Hematopoietic multipotent progenitor cell treated with erythropoietin and hydrocortisone succinate and interleukin-3 and kit ligand, for 15 days (in vitro differentiated cells): ENCODE measurements around the gene SIRPA.

Source experiments
- DNase-seq: peaks from one replicate; pipeline ENCODE4 v3.0.0-alpha.2; 2015; ENCODE audit warnings: low spot score

SIRPA gene

GRCh38 chr20:1870792-1871550 lies 24.2 kb upstream of the SIRPA start:
- DNase-seq = no peak

DNA sequence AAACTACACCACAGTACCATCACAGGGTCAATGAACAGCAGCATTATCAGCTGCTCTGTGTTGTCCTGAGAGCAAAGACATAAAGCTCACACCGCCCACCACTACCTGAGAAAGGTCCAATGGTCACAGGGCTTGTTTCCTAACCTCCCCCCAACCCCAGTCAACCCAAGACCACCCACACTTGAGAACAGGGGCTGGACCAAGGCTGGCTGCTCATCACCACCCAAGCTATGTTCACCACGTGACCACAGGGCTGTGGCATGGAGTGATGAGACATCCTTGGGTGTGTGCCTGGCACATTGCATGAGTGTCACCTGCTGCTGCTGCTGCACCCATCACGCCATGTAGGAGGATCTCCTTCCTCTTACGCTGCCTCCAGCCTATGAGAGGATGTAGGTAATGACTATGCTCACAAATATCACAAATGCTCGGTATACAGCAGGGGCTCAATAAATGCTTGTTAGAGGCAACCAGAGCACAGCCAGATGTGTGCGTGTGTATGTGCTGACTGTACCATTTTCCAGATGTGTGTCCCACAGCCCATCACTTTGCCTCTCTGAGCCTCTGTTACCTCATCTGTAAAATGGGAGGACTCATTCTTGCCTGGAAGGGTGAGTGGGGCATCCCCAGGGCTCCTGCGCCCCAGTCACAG lies 23.3 kb upstream of the SIRPA start:
- DNase-seq = no peak

- DNase-seq = no peak
These were observed 22.6 kb upstream of the SIRPA start for GRCh38 chr20:1872459-1873097.

DNA sequence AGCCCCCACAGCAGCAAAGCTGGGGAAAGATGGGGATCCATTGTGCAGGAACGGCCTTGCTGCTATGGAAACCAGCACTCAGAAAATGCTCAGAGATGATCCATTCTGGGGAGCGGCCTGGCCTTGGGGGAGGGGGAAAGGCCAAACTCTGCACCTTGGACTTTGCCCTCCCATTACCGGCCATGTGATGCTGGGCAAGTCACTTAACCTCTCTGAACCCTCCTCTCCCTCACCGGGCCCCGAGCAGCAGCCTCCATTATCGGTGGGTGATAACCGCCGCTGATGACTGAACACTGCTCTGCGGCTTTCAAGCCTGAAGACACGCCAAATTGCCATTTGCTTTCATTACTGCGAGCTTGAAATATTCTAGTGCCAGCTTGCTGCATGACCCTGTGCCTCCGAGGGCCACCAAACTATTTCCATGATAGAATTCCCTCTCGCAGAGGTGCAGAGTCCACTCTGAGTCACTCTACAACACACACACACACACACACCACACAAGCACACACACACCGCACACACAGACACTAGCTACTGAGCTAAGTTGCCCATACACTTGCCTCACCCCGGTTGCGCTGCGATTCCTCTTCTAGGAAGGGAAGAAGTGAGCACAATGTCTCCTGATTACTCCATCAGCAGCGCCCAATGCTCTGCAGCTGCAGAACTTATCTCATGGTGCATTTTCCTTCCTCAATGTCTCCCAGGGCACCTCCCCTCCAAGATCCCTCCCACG lies 20.6 kb upstream of the SIRPA start:
- no peak for DNase-seq

- DNase-seq = no peak
These were observed 20.0 kb upstream of the SIRPA start for GRCh38 chr20:1875183-1875554.

DNA sequence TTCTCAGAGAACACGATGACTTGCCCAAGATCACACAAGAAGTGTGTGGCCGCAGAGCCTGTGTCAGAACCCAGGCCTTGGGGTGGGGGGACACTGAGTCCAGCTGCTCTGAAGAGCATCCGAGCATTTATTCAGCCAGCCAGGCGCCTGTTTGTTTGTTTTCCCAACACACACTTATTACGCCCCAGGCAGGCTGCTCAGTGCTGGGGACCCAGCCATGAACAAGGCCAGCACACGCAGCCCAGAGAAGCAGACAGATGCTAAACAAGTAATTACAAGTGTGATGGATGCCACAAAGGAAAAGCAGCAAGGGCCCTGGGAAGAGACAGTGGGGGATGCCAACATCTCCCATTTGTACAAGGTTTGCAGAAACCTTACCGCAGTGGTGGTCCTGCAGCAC lies 19.4 kb upstream of the SIRPA start:
- no peak for DNase-seq

GRCh38 chr20:1876217-1876921 lies 18.8 kb upstream of the SIRPA start:
- no peak for DNase-seq

- no peak for DNase-seq
These were observed 18.1 kb upstream of the SIRPA start for GRCh38 chr20:1876975-1877608.

GRCh38 chr20:1877609-1878200 lies 17.5 kb upstream of the SIRPA start:
- no peak for DNase-seq

DNA sequence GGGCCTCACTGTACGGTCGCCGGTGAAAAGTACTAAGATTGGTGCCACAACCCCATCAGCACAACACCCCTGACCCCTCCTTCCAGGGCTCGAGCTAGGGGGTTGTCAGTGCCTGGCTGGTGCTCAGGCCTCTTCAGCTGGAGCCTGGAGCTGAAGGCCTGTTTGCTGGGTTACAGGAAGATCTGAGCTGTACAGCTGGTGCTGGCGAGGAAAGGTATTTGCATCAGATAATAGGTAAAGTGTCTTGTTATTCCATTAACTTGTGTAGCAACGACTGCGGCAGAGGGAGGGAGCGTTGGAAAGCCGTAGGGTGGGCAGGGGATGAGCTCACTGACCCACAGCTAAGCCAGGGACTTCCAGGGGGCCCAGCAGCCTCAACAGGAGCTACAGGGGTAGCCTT lies 15.8 kb upstream of the SIRPA start:
- no peak for DNase-seq

DNA sequence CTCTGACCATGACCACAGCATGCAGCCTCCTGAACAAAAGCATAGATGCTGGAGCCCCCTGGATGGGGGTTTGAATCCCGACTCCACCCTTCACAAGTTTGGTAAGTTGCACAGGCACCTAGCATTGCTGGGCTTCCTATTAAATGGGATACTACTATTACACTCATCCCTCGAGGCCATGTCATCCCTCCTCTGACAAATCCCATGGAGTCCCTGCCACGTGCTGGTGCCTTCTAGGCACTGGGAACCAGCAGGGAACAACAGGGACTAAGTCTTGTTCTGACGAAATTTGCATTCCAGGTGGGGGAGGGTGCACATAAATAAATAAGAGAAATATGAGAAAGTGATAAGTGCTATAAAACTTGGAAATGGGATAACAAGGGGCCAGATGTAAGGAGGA lies 15.3 kb upstream of the SIRPA start:
- no peak for DNase-seq

- no peak for DNase-seq
These were observed 14.5 kb upstream of the SIRPA start for GRCh38 chr20:1880529-1881239.

DNA sequence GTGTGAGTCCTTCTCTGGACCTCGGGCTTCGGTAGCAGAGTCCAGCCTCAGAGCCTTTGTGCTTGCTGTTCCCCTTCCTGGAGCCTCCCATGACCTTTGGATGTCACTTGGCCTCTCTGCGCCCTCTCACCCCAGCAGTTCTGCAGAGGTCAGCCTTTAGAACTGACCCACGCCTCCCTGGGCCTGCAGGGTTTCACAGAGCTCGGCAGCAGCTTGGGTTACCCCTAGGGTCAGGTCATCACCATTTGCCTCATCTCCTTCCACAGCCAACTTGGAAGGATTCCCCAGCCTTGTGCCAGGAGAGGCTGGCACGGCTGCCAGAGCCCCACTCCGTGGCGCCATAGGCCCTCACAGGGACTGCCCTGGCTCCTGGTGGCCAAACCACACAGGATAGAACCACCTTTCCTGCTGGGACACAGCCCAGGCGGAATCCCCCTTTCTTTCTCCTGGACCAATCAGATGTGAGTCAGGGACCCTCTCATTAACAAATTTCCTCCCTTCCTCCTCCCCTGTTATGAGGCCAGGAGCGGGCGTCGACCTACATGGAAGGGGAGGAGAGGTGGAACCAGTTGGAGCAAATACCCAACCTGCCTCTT lies 13.9 kb upstream of the SIRPA start:
- no peak for DNase-seq

DNA sequence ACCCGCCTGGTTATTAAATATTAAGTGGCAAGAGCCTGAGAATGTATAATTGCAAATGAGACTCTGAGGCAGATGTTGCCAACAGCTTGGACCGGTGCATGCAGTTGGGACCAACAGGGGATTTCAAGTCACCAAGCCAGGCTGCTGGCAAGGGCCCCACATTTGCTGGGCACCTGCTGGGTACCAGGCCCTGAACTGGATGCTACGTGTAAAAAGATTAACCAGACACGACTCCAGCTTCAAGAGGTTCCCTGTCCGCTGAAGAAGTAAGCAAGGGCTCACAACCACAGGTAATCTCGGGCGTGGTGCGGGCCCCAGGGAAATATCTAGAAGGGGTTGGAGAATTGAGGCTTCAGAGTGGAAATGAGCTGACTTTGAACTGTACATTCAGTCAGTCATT lies 13.2 kb upstream of the SIRPA start:
- DNase-seq = no peak

GRCh38 chr20:1883986-1884385 lies 11.2 kb upstream of the SIRPA start:
- DNase-seq = no peak

DNA sequence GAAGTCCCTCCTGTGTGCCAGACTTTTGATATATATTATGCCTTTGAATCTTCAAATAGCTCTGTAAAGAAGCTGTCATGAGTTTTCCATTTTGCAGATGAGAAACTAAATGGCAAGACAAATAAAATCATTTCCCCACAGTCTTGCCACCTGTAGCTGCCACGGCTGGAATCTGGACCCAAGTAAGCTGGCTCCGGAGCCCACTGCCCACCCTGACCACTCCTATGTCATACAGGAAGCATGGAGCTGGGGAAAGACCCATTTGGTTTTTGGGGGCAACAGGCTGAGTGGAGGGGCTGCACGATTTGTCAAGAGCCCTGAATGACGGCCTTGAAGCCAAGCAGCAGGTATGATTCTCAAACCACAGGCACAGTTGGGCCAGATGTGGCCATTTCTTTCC lies 10.0 kb upstream of the SIRPA start:
- DNase-seq = no peak

DNA sequence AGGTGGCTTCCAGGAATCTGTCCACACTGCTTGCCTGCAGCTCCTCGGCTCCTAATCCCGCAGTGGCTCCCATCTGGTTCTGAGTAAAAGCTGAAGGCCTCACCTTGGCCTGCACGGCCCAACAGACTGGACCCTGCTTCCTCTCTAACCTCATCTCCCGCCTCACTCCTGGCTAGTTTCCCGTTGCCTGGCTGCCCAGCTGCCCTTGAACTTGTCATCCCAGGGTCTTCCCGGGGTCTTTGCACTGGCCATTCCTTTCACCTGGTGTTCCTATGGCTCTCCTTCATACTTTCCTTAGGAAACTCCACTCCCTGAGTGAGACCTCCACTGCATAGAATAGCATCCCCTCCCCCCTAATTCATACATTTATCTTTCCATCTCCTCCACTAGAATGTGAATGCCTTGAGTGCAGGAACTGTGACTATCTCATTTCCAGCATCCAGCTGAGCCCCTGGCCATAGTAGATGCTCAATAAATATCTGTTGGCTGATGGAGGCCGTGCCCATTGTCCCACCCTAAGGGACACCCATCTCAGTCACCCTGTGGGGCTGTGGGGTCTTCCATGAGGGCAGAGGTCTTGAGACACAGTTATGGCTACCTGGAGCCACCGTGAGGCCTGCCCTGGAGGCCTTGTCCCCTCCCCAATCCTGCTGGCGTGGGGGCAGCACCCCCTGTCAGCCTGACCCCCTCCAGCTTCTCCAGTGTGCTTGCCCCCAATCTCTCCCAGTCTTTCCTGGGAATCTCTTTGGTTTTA lies 9.1 kb upstream of the SIRPA start:
- no peak for DNase-seq

GRCh38 chr20:1887321-1887720 lies 7.9 kb upstream of the SIRPA start:
- no peak for DNase-seq

DNA sequence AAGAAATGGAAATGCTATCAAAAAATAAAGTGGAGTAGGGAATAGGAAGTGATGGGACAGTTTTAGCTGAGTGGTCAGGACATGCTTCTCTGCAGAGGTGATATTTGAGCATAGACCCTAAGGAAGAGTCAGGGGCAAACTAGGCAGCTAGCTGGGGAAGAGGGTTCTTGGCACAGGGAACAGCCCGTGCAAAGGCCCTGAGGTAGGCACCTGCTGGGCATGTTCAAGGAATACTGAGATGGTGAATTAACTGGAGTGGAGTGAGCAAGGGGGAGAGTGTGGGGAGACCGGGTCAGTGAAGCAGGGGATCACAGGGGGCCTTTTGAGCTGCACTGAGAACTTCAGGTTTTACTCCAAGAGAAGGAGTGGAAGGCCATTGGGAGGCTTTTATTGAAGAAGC lies 7.5 kb upstream of the SIRPA start:
- DNase-seq = no peak
